ENCODE data around the gene SRP68.

DNA sequence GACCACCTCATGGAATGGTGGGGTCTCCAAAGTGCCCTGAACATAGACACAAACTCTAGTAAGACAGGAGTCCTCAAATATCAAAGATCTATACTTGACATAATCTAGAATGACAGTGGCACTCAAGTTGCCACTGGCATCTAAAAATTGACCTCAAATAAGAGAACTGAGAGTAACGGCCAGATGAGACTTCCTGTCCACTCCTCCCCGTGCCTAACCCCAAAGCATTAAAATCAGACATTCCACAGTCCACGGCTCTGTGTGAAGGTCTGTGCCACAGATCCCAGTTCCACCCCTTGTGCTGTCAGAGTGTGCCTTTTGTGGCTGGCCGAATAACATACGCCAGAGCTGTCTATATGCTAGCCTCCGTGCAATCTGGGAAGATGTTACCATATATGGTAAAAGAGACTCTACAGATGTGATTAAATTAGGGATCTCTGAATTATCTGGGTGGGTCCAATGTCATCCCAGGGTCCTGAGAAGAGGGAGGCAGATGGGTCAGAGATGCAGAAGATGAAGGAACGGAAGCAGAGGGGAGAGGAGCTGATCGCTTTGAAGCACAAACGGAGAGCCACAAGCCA lies 24.2 kb downstream of the SRP68 start:
- TF ChIP-seq EP300 (IDR thresholded peaks at IDR 0.05) = no peak
- TF ChIP-seq, protein P1, sequence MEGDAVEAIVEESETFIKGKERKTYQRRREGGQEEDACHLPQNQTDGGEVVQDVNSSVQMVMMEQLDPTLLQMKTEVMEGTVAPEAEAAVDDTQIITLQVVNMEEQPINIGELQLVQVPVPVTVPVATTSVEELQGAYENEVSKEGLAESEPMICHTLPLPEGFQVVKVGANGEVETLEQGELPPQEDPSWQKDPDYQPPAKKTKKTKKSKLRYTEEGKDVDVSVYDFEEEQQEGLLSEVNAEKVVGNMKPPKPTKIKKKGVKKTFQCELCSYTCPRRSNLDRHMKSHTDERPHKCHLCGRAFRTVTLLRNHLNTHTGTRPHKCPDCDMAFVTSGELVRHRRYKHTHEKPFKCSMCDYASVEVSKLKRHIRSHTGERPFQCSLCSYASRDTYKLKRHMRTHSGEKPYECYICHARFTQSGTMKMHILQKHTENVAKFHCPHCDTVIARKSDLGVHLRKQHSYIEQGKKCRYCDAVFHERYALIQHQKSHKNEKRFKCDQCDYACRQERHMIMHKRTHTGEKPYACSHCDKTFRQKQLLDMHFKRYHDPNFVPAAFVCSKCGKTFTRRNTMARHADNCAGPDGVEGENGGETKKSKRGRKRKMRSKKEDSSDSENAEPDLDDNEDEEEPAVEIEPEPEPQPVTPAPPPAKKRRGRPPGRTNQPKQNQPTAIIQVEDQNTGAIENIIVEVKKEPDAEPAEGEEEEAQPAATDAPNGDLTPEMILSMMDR (IDR thresholded peaks at IDR 0.05) = no peak
- TF ChIP-seq POLR2A (IDR thresholded peaks at IDR 0.05) = no peak
